Measurements from ENCODE around the gene HBP1. TPM values are rescaled to one million over a fixed set of nuclear protein-coding genes. Genes with fewer than 3 reads are reported as not detected.

HBP1 gene
- total and polyA plus RNA-seq, 2 of the 8 experiments (the other 6 are each of a cell fraction or from before 2014, with no cell fraction given): 28.9 to 29.2 TPM

- Histone ChIP-seq H3K79me1 (ENCODE audit: low read depth, low read length) (no peaks in the 10 kb centered on the region), H3K79me2 (ENCODE audit: control insufficient read depth in 1 of 2, insufficient read depth in 2 of 2, low read length in 2 of 2) (no peaks in the 10 kb centered on the region; a peak in 1 of 4 replicates), H3K4me2 (ENCODE audit: insufficient read depth in 1 of 2, low read depth in 2 of 2, low read length in 2 of 2) (no peak overlapping the region), H2BK20ac (ENCODE audit: low read length) (no peak overlapping the region), H4K91ac (replicated peaks; ENCODE audit: insufficient read length, low read length) (no peak overlapping the region), H3K27ac (ENCODE audit: low read depth, low read length) (no peak overlapping the region), H3K14ac (ENCODE audit: insufficient read length) (no peak overlapping the region), H3K23ac (ENCODE audit: insufficient read length) (no peak overlapping the region), H2BK15ac (ENCODE audit: low read length) (no peak overlapping the region), H3K36me3 (ENCODE audit: control insufficient read depth in 2 of 4, insufficient read depth in 4 of 4, low read length in 3 of 4) (no peaks in the 10 kb centered on the region; a peak in 1 of 8 replicates), H3K9ac (replicated peaks in 1 of 4; ENCODE audit: extremely low read depth in 1 of 4, low read depth in 3 of 4, low read length in 3 of 4) (no peak overlapping the region), H3K18ac (ENCODE audit: extremely low read depth, low read length) (no peak overlapping the region), H3K56ac (replicated peaks; ENCODE audit: insufficient read length, low read depth, low read length) (no peak overlapping the region), H3K27me3 (replicated peaks in 1 of 4; ENCODE audit: control insufficient read depth in 3 of 4, extremely low read depth in 1 of 4, insufficient read depth in 3 of 4, low read length in 3 of 4) (no peaks in the 10 kb centered on the region), H2AFZ (ENCODE audit: low read length) (no peak overlapping the region), H2BK120ac (replicated peaks; ENCODE audit: low read depth, low read length) (no peak overlapping the region), H3K4me3 (ENCODE audit: extremely low read depth in 1 of 4, insufficient read depth in 2 of 4, low read depth in 3 of 4, low read length in 4 of 4) (no peak overlapping the region), H3K4ac (replicated peaks; ENCODE audit: insufficient read length, low read depth, low read length) (no peak overlapping the region), H4K20me1 (replicated peaks in 1 of 2; ENCODE audit: control insufficient read depth in 1 of 2, insufficient read depth in 2 of 2, low read length in 2 of 2) (no peaks in the 10 kb centered on the region), H3K9me3 (ENCODE audit: insufficient read depth in 2 of 2, low read depth in 1 of 2, low read length in 1 of 2) (no peaks in the 10 kb centered on the region), H3K4me1 (replicated peaks in 1 of 4; ENCODE audit: control insufficient read depth in 3 of 4, insufficient read depth in 4 of 4, low read length in 3 of 4) (peaks cover 0 to 6% (median 3%) of the 10 kb centered on the region in 4 experiments; a peak in 4 of 7 replicates), H2AK5ac (ENCODE audit: low read depth, low read length) (no peak overlapping the region), H3K23me2 (ENCODE audit: low read depth, low read length) (no peaks in the 10 kb centered on the region), H2BK12ac (ENCODE audit: low read depth, low read length) (no peak overlapping the region), H4K5ac (ENCODE audit: insufficient read length, low read depth, low read length) (no peak overlapping the region), H2BK5ac (ENCODE audit: low read depth, low read length) (no peak overlapping the region), H4K8ac (ENCODE audit: extremely low read depth, insufficient read depth, low read length) (no peak overlapping the region)
- no peak for FAIRE-seq
- ChIA-PET POLR2A (ENCODE audit: partially characterized antibody) (no interaction called here), CTCF (ENCODE audit: partially characterized antibody) (interaction anchor here (0.7 to 5.7 kb wide), 3 partner anchors 15 to 187 kb away, joined by 3 to 67 read pairs (median 3); no protein-coding TSS in a partner anchor)
- no peak for DNase-seq (ENCODE audit: low read depth in 1 of 2, low spot score in 2 of 2)
- 97% methylated on average over 2 of the region's 2 CpGs; no CpG with 5 or more reads in 1 of the 2 experiments for WGBS, 2 experiments (ENCODE audit: extremely low coverage in 1 of 2, insufficient coverage in 1 of 2, insufficient read length in 1 of 2, insufficient replicate concordance in 2 of 2, low coverage in 1 of 2, low lambda C conversion rate in 2 of 2, missing lambda C conversion rate in 1 of 2)
- TF ChIP-seq MAFK (IDR thresholded peaks at IDR 0.05; ENCODE audit: low read depth, low read length) (no peak), SP2 (IDR thresholded peaks at IDR 0.05; ENCODE audit: low read length) (no peak), TBP (IDR thresholded peaks at IDR 0.05; ENCODE audit: low read depth, low read length) (no peak), BACH1 (IDR thresholded peaks at IDR 0.05; ENCODE audit: low read length) (no peak), CTCF (IDR thresholded peaks at IDR 0.05; ENCODE audit: control extremely low read depth in 1 of 3, insufficient read depth in 1 of 3, low read depth in 1 of 3, low read length in 3 of 3) (no peak), JUN (IDR thresholded peaks at IDR 0.05; ENCODE audit: low read depth, low read length) (no peak), PHF8 (conservative IDR thresholded peaks at IDR 0.05; ENCODE audit: low read depth, low read length) (no peak), SIRT6 (IDR thresholded peaks at IDR 0.05; ENCODE audit: low read length) (no peak), SP1 (IDR thresholded peaks at IDR 0.05; ENCODE audit: low read depth, low read length) (no peak), SAP30 (IDR thresholded peaks at IDR 0.05; ENCODE audit: insufficient read depth, insufficient replicate concordance, low read length) (no peak), JUND (IDR thresholded peaks at IDR 0.05; ENCODE audit: low read length) (no peak), SRF (IDR thresholded peaks at IDR 0.05; ENCODE audit: low read depth, low read length) (no peak), HDAC6 (IDR thresholded peaks at IDR 0.05; ENCODE audit: low read depth, low read length) (no peak)
These were observed 35.4 kb upstream of the HBP1 start for GRCh38 chr7:107133396-107133795.

Measured in H1 (cell line).